ENCODE data around the gene RAB5A.

The RAB5A gene

GRCh38 chr3:19994796-19995195, 47.9 kb downstream of the RAB5A start:
- H3K79me2 ChIP-seq (ENCODE audit: insufficient read depth, low read length): no peaks in the 10 kb centered on the region
- no peaks in the 10 kb centered on the region for H3K36me3 ChIP-seq (ENCODE audit: insufficient read depth, low read length)
- H3K4me2 ChIP-seq (ENCODE audit: low read length): no peak overlapping the region
- no peak overlapping the region for H3K27ac ChIP-seq (ENCODE audit: low read depth, low read length, poor library complexity, severe bottlenecking)
- TF ChIP-seq CTCF (IDR thresholded peaks at IDR 0.05; ENCODE audit: low read length) (no peak), EZH2 (IDR thresholded peaks at IDR 0.05; ENCODE audit: borderline replicate concordance, low read length) (no peak)
- no peak overlapping the region for H3K4me3 ChIP-seq (ENCODE audit: low read depth, low read length, poor library complexity, severe bottlenecking)
- no peak overlapping the region for H2AFZ ChIP-seq (ENCODE audit: low read length)
- H4K20me1 ChIP-seq (ENCODE audit: insufficient read depth, low read length): no peaks in the 10 kb centered on the region
- H3F3A ChIP-seq (ENCODE audit: insufficient read depth, low read length): no peaks in the 10 kb centered on the region
- H3K9ac ChIP-seq (ENCODE audit: low read length): no peak overlapping the region
- H3K27me3 ChIP-seq (ENCODE audit: insufficient read depth, low read length): no peaks in the 10 kb centered on the region
- no peaks in the 10 kb centered on the region for H3K9me3 ChIP-seq (ENCODE audit: low read length)
- H3K4me1 ChIP-seq (ENCODE audit: insufficient read depth, low read length, severe bottlenecking): no peaks in the 10 kb centered on the region
- H3K9me2 ChIP-seq (ENCODE audit: low read depth, low read length): no peaks in the 10 kb centered on the region

GRCh38 chr3:19997502-19997901, 50.6 kb downstream of the RAB5A start:
- H3K4me1 ChIP-seq (ENCODE audit: insufficient read depth, low read length, severe bottlenecking): no peaks in the 10 kb centered on the region
- no peaks in the 10 kb centered on the region for H3F3A ChIP-seq (ENCODE audit: insufficient read depth, low read length)
- H3K4me3 ChIP-seq (ENCODE audit: low read depth, low read length, poor library complexity, severe bottlenecking): no peak overlapping the region
- no peaks in the 10 kb centered on the region for H3K36me3 ChIP-seq (ENCODE audit: insufficient read depth, low read length)
- no peaks in the 10 kb centered on the region for H4K20me1 ChIP-seq (ENCODE audit: insufficient read depth, low read length)
- no peaks in the 10 kb centered on the region for H3K79me2 ChIP-seq (ENCODE audit: insufficient read depth, low read length)
- H3K9ac ChIP-seq (ENCODE audit: low read length): no peak overlapping the region
- H3K9me2 ChIP-seq (ENCODE audit: low read depth, low read length): no peaks in the 10 kb centered on the region
- no peak overlapping the region for H2AFZ ChIP-seq (ENCODE audit: low read length)
- no peak overlapping the region for H3K4me2 ChIP-seq (ENCODE audit: low read length)
- no peak for TF ChIP-seq EZH2 (IDR thresholded peaks at IDR 0.05; ENCODE audit: borderline replicate concordance, low read length)
- TF ChIP-seq CTCF (IDR thresholded peaks at IDR 0.05; ENCODE audit: low read length): no peak
- no peak overlapping the region for H3K27ac ChIP-seq (ENCODE audit: low read depth, low read length, poor library complexity, severe bottlenecking)
- H3K27me3 ChIP-seq (ENCODE audit: insufficient read depth, low read length): no peaks in the 10 kb centered on the region
- no peaks in the 10 kb centered on the region for H3K9me3 ChIP-seq (ENCODE audit: low read length)

DNA sequence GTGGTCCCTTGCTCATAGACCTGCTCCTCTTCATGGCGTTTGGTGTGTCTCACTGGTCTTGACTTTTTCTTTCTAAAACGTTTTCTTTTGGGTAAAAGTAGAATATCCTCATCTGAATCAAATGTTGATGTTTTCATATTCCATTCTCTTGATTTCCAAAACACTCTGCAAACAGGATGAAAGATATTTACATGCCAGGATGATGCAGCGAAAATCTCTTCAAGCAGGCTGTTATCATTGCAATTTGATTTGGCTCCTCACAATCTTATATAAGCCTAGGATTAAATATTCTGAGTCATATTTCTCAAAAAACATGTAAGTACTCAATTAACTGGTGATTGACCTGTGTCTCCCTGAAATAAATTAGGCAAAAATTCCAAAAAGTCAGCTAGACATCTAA, 55.0 kb downstream of the RAB5A start:
- Histone ChIP-seq H3K4me1 (ENCODE audit: insufficient read depth, low read length, severe bottlenecking) (no peaks in the 10 kb centered on the region), H3K4me3 (ENCODE audit: low read depth, low read length, poor library complexity, severe bottlenecking) (no peak overlapping the region), H4K20me1 (ENCODE audit: insufficient read depth, low read length) (no peaks in the 10 kb centered on the region), H3K9me2 (ENCODE audit: low read depth, low read length) (no peaks in the 10 kb centered on the region), H3K27ac (ENCODE audit: low read depth, low read length, poor library complexity, severe bottlenecking) (no peak overlapping the region), H3K36me3 (ENCODE audit: insufficient read depth, low read length) (no peaks in the 10 kb centered on the region), H2AFZ (ENCODE audit: low read length) (no peak overlapping the region), H3F3A (ENCODE audit: insufficient read depth, low read length) (no peaks in the 10 kb centered on the region), H3K79me2 (ENCODE audit: insufficient read depth, low read length) (no peaks in the 10 kb centered on the region), H3K9me3 (ENCODE audit: low read length) (no peaks in the 10 kb centered on the region), H3K9ac (ENCODE audit: low read length) (no peak overlapping the region), H3K4me2 (ENCODE audit: low read length) (no peak overlapping the region), H3K27me3 (ENCODE audit: insufficient read depth, low read length) (no peaks in the 10 kb centered on the region)
- TF ChIP-seq CTCF (IDR thresholded peaks at IDR 0.05; ENCODE audit: low read length) (no peak), EZH2 (IDR thresholded peaks at IDR 0.05; ENCODE audit: borderline replicate concordance, low read length) (no peak)

All from OCI-LY1 (cell line).